ENCODE data around the gene SLC25A30. TPM values are rescaled to one million over a fixed set of nuclear protein-coding genes. Genes with fewer than 3 reads are reported as not detected.
"Not testable (repeated sequence)": the region's sequence is repeated elsewhere in the genome, so short reads cannot be mapped to it uniquely, and the experiment has no call there.

SLC25A30 gene
- total RNA-seq, 1 donor from 2014 or later = 8.8 TPM

DNA sequence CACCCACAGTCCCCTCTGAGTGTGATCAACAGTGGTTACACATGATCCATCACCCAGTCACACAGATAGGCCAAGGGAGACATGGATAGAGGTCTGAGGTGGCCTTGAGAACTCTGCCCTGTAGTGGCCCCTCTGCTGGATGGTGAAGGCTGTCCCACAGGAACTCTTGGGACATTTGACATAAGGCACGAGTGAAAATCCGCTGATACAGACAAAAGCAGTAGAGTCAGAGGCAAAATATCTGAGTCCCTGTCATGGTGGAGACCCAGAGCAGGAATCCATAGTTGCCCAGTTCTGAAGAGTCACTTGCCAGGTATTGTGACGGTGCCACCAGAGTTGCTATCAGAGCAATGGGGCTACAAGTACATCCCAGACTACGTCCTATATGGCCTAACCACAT, 18.8 kb upstream of the SLC25A30 start:
- DNase-seq (ENCODE audit: low spot score in 2 of 2, unreplicated experiment in 2 of 2) = no peak
- Mint-ChIP-seq H3K9me3 (no peaks in the 10 kb centered on the region), H3K27me3 (ENCODE audit: low read depth) (no peaks in the 10 kb centered on the region), H3K4me3 (no peak overlapping the region), H3K36me3 (no peaks in the 10 kb centered on the region), H3K4me1 (no peaks in the 10 kb centered on the region), H3K27ac (no peak overlapping the region)
- TF ChIP-seq, protein P1, sequence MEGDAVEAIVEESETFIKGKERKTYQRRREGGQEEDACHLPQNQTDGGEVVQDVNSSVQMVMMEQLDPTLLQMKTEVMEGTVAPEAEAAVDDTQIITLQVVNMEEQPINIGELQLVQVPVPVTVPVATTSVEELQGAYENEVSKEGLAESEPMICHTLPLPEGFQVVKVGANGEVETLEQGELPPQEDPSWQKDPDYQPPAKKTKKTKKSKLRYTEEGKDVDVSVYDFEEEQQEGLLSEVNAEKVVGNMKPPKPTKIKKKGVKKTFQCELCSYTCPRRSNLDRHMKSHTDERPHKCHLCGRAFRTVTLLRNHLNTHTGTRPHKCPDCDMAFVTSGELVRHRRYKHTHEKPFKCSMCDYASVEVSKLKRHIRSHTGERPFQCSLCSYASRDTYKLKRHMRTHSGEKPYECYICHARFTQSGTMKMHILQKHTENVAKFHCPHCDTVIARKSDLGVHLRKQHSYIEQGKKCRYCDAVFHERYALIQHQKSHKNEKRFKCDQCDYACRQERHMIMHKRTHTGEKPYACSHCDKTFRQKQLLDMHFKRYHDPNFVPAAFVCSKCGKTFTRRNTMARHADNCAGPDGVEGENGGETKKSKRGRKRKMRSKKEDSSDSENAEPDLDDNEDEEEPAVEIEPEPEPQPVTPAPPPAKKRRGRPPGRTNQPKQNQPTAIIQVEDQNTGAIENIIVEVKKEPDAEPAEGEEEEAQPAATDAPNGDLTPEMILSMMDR (IDR thresholded peaks at IDR 0.05; ENCODE audit: unreplicated experiment) = no peak

DNA sequence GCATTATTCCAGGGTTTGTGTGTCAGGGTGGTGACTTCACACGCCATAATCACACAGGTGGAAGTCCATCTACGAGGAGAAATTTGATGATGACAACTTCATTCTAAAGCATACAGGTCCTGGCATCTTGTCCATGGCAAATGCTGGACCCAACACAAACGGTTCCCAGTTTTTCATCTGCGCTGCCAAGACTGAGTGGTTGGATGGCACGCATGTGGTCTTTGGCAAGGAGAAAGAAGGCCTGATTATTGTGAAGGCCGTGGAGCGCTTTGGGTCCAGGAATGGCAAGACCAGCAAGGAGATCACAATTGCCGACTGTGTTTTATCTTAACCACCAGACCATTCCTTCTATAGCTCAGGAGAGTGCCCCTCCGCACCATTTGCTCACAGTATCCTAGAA, 18.2 kb upstream of the SLC25A30 start:
- no peak for DNase-seq (ENCODE audit: low spot score in 2 of 2, unreplicated experiment in 2 of 2)
- Mint-ChIP-seq H3K27ac (no peak overlapping the region), H3K4me1 (no peaks in the 10 kb centered on the region), H3K9me3 (no peaks in the 10 kb centered on the region), H3K4me3 (no peak overlapping the region), H3K36me3 (no peaks in the 10 kb centered on the region), H3K27me3 (ENCODE audit: low read depth) (no peaks in the 10 kb centered on the region)
- TF ChIP-seq, protein P1 (IDR thresholded peaks at IDR 0.05; ENCODE audit: unreplicated experiment) = no peak

DNA sequence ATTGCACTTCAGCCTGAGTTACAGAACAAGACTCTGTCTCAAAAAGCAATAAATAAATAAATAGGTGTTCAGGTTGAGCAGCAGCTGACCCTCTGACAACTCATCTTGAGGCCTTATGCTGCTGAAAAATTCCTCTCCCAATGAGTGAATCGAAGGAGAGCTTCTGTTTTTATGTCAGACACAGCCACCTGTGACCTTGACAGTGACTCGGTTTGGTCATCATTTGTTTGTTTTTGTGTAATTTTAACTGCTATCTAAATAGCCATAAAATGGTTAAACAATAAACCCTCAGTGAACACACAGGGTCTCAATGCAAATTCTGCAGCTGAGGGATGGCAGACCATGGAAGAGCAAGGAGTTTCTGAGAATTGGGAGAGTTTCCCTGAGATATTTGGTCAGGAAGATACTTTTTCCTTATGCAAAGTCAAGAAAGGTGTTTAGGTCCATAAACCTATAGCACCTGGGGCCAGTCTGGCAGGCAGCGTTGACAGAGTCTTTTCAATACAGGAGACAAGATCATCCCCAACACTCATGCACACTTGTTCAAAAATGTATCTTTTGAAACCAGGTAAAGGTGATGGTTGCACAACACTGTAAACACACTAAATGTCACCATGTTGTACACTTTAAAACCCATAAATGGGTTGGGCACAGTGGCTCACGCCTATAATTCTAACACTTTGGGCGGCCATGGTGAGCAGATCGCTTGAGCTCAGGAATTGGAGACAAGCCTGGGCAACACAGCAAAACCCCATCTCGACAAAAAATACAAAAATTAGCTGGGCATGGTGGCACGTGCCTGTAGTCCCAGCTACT, 16.6 kb upstream of the SLC25A30 start:
- Mint-ChIP-seq H3K36me3 (no peaks in the 10 kb centered on the region), H3K4me3 (no peak overlapping the region), H3K4me1 (no peaks in the 10 kb centered on the region), H3K27me3 (ENCODE audit: low read depth) (no peaks in the 10 kb centered on the region), H3K27ac (no peak overlapping the region), H3K9me3 (no peaks in the 10 kb centered on the region)
- no peak for DNase-seq (ENCODE audit: low spot score in 2 of 2, unreplicated experiment in 2 of 2)
- TF ChIP-seq, protein P1 (IDR thresholded peaks at IDR 0.05; ENCODE audit: unreplicated experiment) = no peak

DNA sequence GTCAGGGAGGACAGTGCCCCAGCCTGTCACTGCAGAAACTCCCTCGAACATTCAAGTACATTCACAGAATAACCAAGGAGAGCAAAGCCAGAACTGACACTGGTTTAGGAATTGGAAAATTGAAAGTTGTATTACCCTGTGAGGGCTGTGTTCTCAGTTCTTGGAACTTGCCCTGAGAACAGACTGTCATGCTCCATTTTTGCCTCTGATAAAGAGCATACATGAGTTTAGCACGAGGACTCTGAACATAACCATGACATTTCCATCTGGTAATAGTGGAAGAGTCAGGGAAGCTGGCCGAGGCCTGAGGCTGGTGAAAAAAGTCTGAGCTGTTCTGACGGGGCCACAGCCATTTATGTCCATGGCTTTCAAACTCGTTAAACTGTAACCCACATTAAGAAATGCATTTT, 15.2 kb upstream of the SLC25A30 start:
- H3K4me1 Mint-ChIP-seq = no peaks in the 10 kb centered on the region
- TF ChIP-seq, protein P1 (IDR thresholded peaks at IDR 0.05; ENCODE audit: unreplicated experiment) = no peak
- H3K27ac Mint-ChIP-seq = no peak overlapping the region
- H3K9me3 Mint-ChIP-seq = no peaks in the 10 kb centered on the region
- no peaks in the 10 kb centered on the region for H3K27me3 Mint-ChIP-seq (ENCODE audit: low read depth)
- no peak for DNase-seq (ENCODE audit: low spot score in 2 of 2, unreplicated experiment in 2 of 2)
- no peak overlapping the region for H3K4me3 Mint-ChIP-seq
- H3K36me3 Mint-ChIP-seq = no peaks in the 10 kb centered on the region

DNA sequence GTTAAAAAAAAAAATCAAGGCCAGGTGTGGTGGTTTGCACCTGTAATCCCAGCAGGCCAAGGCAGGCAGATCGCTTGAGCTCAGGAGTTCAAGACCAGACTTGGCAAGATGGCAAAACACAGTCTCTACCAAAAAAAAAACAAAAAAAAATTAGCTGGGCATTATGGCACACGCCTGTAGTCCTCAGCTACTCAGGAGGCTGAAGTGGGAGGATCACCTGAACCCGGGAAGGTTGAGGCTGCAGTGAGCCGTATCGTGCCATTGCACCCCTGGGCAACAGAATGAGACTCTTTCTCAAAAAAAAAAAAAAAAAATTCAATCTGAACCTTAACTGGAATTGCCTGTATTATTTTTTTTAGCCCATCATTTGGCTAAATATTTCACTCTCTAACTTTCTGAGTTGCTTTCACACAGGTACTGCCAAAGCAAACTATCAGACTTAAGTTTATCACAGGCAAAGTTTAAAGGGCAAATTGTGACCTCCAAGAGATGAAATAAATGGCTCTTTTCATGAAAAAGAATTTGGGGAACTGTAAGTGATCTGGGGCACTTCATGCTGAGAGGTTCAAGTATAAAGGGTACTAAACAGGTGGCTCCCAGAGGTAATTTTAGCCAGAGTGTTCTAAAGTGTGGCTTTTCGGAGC, 14.7 kb upstream of the SLC25A30 start:
- Mint-ChIP-seq H3K4me3 (no peak overlapping the region), H3K27ac (no peak overlapping the region), H3K9me3 (no peaks in the 10 kb centered on the region), H3K36me3 (no peaks in the 10 kb centered on the region), H3K4me1 (no peaks in the 10 kb centered on the region), H3K27me3 (ENCODE audit: low read depth) (no peaks in the 10 kb centered on the region)
- DNase-seq (ENCODE audit: low spot score in 2 of 2, unreplicated experiment in 2 of 2) = no peak
- TF ChIP-seq, protein P1 (IDR thresholded peaks at IDR 0.05; ENCODE audit: unreplicated experiment) = no peak

- H3K27me3 Mint-ChIP-seq (ENCODE audit: low read depth); DNase-seq (ENCODE audit: low spot score in 2 of 2, unreplicated experiment in 2 of 2); H3K4me3 Mint-ChIP-seq; H3K27ac Mint-ChIP-seq; H3K9me3 Mint-ChIP-seq; H3K4me1 Mint-ChIP-seq; H3K36me3 Mint-ChIP-seq: not testable (repeated sequence)
Measured at GRCh38 chr13:45426056-45426841, 8.1 kb upstream of the SLC25A30 start.

Data from mesothelial cell of epicardium (in vitro differentiated cells).